Stomach smooth muscle (tissue), 2 donors: ENCODE measurements around the gene ATP1B3.
A peak's percentile ranks its signal among the peaks of the same experiment; 100 is the strongest.

Experiments
- H3K27ac ChIP-seq: one replicate; pipeline ENCODE4 v1.7.0; 2013; ENCODE audit warnings: mild to moderate bottlenecking, low read length, inconsistent platforms
- H3K27me3 ChIP-seq, 2 donors: one replicate each; pipeline ENCODE4 v1.7.0; 2013; ENCODE audit warnings: low read length in 2 of 2; ENCODE audit not compliant: insufficient read depth in 2 of 2, control insufficient read depth in 1 of 2
- H3K36me3 ChIP-seq, 2 donors: one replicate each; pipeline ENCODE4 v1.7.0; 2013; ENCODE audit warnings: low read length in 2 of 2; ENCODE audit not compliant: control insufficient read depth in 2 of 2, insufficient read depth in 2 of 2
- H3K4me1 ChIP-seq: one replicate; pipeline ENCODE4 v1.7.0; 2013; ENCODE audit warnings: low read length; ENCODE audit not compliant: control insufficient read depth, insufficient read depth
- H3K4me3 ChIP-seq, 2 donors: one replicate each; pipeline ENCODE4 v1.7.0; 2013; ENCODE audit warnings: low read length in 2 of 2
- H3K9ac ChIP-seq, 2 donors: one replicate each; pipeline ENCODE4 v1.7.0; 2013; ENCODE audit warnings: low read length in 2 of 2, mild to moderate bottlenecking in 1 of 2
- H3K9me3 ChIP-seq, 2 donors: one replicate each; pipeline ENCODE4 v1.7.0; 2013; ENCODE audit warnings: low read length in 2 of 2; ENCODE audit not compliant: control insufficient read depth in 2 of 2
- donor health status: healthy.
- donor health status: Pancreatic carcinoma.

The ATP1B3 gene

DNA sequence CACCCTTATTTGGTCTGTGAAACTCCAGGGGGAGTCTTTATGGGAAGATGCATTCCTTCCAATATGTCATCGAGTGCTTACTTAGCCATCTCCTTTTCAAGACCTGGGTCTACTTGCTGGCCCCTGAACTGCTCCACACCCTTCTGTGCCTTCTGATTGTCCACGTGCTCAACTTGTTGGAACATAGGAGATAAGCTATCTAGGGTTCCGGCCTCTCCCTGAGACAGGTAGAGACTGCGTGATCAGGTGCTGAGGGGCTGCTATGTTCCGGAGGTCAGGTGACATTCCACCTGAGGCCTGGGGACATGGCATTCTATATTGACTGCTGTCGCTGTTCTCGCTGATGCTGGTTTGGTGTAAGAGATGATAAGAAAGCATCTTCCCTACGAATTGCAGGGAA lies 65.6 kb downstream of the ATP1B3 start:
- H3K9me3 ChIP-seq, result no peaks in the 10 kb centered on the region
- peaks cover 0 to 3% of the 10 kb centered on the region in 2 donors for H3K36me3 ChIP-seq
- H3K9ac ChIP-seq, result no peak overlapping the region
- peaks cover 4% of the 10 kb centered on the region for H3K4me1 ChIP-seq
- H3K27ac ChIP-seq, result no peak overlapping the region
- no peaks in the 10 kb centered on the region for H3K27me3 ChIP-seq
- no peak overlapping the region for H3K4me3 ChIP-seq

DNA sequence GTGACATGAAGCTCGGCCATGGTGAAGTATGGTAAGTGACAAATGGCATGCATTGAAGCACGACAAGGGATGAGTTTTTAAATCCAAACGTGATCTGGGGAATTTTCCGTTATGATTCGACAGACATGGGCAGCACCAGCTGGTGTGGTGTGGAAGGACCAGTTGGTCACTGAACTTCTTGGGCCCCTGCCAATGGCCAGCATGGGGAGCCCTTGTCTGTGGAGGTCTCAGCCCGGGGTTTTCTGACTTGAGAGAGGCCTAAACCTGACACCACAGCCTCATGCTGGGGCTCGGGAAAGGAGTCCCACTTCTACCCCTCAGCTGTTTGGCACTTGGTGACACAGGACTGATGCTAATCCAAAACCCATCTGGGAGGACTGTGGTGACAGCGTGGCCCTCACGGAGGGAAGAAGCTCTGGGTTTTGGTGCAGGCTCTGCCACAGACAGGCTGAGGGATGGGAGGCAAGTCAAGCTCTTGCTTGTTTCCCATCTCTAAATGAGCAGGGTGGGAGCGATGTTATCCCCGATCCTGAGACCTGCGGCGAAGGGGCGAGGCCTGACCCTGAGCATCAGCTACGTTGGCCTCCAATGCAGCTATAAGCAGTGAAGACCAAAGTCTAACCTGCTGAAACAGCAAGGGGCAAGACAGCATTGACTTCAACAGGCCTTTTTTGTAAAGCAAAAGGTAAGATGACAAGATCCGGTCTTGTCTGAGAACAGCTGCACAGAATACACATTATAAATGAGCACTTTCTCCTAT lies 69.5 kb downstream of the ATP1B3 start:
- Histone ChIP-seq H3K27me3 (no peaks in the 10 kb centered on the region), H3K4me1 (no peaks in the 10 kb centered on the region), H3K4me3 (no peak overlapping the region), H3K36me3 (peaks cover 0 to 11% of the 10 kb centered on the region in 2 donors), H3K9me3 (no peaks in the 10 kb centered on the region), H3K27ac (no peak overlapping the region), H3K9ac (no peak overlapping the region)

DNA sequence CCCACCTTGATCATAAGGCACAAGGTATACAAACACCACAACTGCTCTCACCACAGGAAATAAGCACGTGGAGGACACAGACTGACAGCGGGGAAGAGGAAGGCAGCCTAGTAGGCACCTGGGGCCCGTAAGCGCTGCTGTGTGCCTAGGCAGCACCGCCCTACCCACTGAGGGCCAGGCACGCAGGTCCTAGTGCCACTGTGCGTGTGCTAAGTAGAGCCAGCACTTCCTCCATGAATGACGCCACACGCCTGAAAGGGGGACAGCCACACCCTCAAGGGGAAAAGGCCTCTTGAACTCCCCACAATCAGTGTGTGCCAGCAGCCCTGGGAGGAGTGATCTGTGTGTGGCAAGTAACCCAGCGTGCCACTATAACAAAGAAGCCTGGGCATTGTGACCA lies 73.0 kb downstream of the ATP1B3 start:
- no peak overlapping the region for H3K9ac ChIP-seq
- H3K27ac ChIP-seq, result no peak overlapping the region
- H3K4me3 ChIP-seq, result no peak overlapping the region
- peaks cover 9 to 21% of the 10 kb centered on the region in 2 donors for H3K36me3 ChIP-seq
- no peaks in the 10 kb centered on the region for H3K4me1 ChIP-seq
- no peaks in the 10 kb centered on the region for H3K27me3 ChIP-seq
- H3K9me3 ChIP-seq, result no peaks in the 10 kb centered on the region

- Histone ChIP-seq H3K36me3 (peaks cover 9 to 21% of the 10 kb centered on the region in 2 donors), H3K27me3 (no peaks in the 10 kb centered on the region), H3K4me1 (no peaks in the 10 kb centered on the region), H3K9me3 (no peaks in the 10 kb centered on the region), H3K27ac (no peak overlapping the region), H3K9ac (no peak overlapping the region), H3K4me3 (no peak overlapping the region)
Measured at GRCh38 chr3:141949972-141950371, 73.5 kb downstream of the ATP1B3 start.

DNA sequence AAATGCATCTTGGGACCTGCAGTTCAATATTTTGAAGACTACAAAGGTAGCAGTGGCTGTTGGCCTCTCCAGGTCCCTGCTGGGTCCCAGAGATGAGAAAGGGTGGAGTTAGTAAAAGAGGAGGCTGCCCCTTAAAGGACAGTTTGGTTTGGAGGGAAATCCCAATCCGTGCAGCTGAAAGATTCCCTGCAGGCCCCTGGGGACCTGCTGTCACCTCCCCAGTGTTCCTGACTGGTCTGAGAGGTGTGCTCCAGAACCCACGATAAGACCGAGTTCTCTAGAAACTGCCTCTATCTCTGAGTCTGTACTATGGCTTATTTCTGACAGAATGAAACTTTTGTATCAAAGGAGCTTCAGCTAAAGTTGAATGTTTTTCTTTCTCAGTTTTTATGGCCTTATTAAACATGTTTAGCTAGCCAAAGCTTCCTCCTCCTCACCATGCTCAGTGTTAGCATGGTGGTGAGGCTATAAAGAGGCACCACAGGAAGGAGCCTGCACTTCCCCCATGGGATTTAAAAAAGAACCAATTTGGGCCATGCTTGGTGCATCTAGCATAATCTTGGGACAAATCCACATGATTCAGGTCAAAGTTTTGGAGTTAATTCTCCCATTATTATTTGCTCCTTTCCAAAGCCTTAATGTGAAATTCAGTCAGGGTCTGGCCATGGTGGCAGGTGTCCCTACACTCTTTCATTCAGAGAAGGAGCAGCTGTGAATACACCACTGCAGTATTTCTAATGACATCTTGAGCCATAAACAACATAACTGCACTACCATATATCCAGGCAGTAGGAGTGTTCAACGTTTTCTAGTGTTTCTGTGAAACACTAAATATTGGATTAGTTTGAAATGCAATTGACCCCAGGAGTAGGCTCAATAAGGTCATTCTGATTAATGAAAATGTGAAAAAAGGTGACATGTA lies 74.4 kb downstream of the ATP1B3 start:
- no peaks in the 10 kb centered on the region for H3K27me3 ChIP-seq
- peaks cover 9 to 20% of the 10 kb centered on the region in 2 donors for H3K36me3 ChIP-seq
- no peak overlapping the region for H3K9ac ChIP-seq
- H3K27ac ChIP-seq, result no peak overlapping the region
- H3K4me3 ChIP-seq, result no peak overlapping the region
- no peaks in the 10 kb centered on the region for H3K4me1 ChIP-seq
- no peaks in the 10 kb centered on the region for H3K9me3 ChIP-seq

GRCh38 chr3:141952611-141953010 lies 76.2 kb downstream of the ATP1B3 start:
- Histone ChIP-seq H3K4me3 (no peak overlapping the region), H3K36me3 (peaks cover 9 to 17% of the 10 kb centered on the region in 2 donors), H3K9ac (no peak overlapping the region), H3K4me1 (no peaks in the 10 kb centered on the region), H3K9me3 (no peaks in the 10 kb centered on the region), H3K27me3 (no peaks in the 10 kb centered on the region), H3K27ac (no peak overlapping the region)

DNA sequence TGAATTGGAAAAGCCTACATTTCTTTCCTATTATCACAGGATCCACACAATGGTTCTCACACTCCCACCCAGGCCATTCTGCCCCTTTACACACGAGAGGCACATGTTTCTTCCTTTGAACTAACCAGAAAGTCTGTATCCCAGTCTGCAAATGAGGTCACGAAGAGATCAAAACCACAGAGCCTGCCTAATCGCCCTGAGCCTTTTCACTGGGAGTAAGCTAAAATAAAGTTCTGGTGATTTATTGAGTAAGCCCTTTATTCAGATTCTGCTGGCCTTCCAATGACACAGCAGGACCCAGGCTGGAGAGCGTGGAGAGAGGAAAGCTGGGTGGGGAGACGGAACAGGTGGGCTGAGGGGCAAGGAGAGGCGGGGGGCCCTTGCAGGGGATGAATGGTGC lies 78.7 kb downstream of the ATP1B3 start:
- Histone ChIP-seq H3K9me3 (no peaks in the 10 kb centered on the region), H3K9ac (peak overlapping the region in 1 of 2 donors; percentile 38), H3K27me3 (no peaks in the 10 kb centered on the region), H3K27ac (peak overlapping the region; percentile 46), H3K4me1 (no peaks in the 10 kb centered on the region), H3K36me3 (peaks cover 13 to 14% of the 10 kb centered on the region in 2 donors), H3K4me3 (peak overlapping the region; percentile 14 to 56)

- peaks cover 4% of the 10 kb centered on the region for H3K4me1 ChIP-seq
- peaks cover 5 to 9% of the 10 kb centered on the region in 2 donors for H3K36me3 ChIP-seq
- H3K9me3 ChIP-seq, result no peaks in the 10 kb centered on the region
- H3K27me3 ChIP-seq, result no peaks in the 10 kb centered on the region
- no peak overlapping the region for H3K4me3 ChIP-seq
- H3K9ac ChIP-seq, result peak overlapping the region in 1 of 2 donors; percentile 26
- peak overlapping the region; percentile 53 for H3K27ac ChIP-seq
Measured at GRCh38 chr3:141959589-141960554, 83.4 kb downstream of the ATP1B3 start.

- no peak overlapping the region for H3K4me3 ChIP-seq
- H3K27ac ChIP-seq, result peak overlapping the region; percentile 53
- no peaks in the 10 kb centered on the region for H3K27me3 ChIP-seq
- no peaks in the 10 kb centered on the region for H3K9me3 ChIP-seq
- H3K4me1 ChIP-seq, result peaks cover 4% of the 10 kb centered on the region
- no peak overlapping the region for H3K9ac ChIP-seq
- peaks cover 5 to 9% of the 10 kb centered on the region in 2 donors for H3K36me3 ChIP-seq
Measured at GRCh38 chr3:141960731-141961130, 84.3 kb downstream of the ATP1B3 start.

DNA sequence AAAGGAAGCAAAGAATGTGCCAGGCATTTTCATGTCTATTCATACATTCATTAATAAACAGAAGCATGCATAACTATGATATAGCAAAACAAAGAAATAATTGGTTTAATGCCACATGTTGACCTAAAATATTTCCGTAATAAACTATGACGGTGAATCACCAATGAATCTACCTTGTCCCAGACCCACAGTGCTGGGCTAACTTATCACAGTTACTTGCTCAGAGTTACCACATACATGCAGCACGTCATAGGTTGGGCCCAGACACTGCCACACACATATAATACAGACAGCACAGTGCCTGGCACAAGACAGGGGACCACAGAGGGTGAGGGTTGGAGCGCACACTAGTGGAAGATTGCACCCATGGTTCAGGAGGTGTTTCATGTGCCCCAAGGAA lies 86.9 kb downstream of the ATP1B3 start:
- H3K4me3 ChIP-seq, result no peak overlapping the region
- no peaks in the 10 kb centered on the region for H3K27me3 ChIP-seq
- no peaks in the 10 kb centered on the region for H3K9me3 ChIP-seq
- H3K4me1 ChIP-seq, result peaks cover 4% of the 10 kb centered on the region
- no peak overlapping the region for H3K9ac ChIP-seq
- no peak overlapping the region for H3K27ac ChIP-seq
- H3K36me3 ChIP-seq, result peaks cover 5 to 8% of the 10 kb centered on the region in 2 donors
